ENCODE data around the gene AK3.

Gene AK3

GRCh38 chr9:4746278-4747030 is 5.5 kb upstream of the AK3 start:
- DNase-seq (ENCODE audit: low spot score) = no peak

DNA sequence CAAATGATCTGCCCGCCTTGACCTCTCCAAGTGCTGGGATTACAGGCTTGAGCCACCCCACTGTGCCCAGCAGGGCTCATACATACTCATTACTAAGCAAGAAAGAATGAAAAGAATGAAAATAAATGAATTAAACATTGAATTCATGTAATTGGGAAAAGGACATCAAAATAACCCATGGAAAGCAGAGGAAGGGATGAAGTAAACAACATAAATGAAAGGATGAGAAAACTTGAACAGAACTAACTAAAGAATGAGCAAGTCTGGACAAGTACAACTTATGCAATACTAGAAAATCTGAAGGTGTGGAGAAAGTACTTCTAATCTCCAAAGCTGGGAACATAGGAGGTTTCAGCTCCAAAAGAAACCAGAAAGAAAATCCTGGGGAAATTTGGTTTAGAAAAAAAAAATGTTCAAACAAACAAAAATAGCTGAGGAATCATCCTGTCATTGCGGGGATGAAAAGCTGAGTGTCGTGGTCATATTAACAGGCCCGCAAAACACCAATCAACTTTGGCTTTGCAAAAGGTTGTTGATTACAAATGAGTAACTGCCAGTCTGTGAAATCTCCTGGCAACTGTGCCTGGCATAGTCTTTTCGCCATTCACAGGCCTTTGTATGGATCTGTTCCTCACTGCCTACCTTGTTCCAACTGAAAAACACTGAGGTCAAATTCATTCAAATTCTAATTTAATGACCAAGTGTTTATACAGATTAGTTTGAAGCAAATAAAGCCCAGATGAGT is 2.3 kb upstream of the AK3 start:
- DNase-seq (ENCODE audit: low spot score) = no peak

GRCh38 chr9:4742246-4742645 is 1.2 kb upstream of the AK3 start:
- peak; percentile 4 for DNase-seq (ENCODE audit: low spot score)

DNA sequence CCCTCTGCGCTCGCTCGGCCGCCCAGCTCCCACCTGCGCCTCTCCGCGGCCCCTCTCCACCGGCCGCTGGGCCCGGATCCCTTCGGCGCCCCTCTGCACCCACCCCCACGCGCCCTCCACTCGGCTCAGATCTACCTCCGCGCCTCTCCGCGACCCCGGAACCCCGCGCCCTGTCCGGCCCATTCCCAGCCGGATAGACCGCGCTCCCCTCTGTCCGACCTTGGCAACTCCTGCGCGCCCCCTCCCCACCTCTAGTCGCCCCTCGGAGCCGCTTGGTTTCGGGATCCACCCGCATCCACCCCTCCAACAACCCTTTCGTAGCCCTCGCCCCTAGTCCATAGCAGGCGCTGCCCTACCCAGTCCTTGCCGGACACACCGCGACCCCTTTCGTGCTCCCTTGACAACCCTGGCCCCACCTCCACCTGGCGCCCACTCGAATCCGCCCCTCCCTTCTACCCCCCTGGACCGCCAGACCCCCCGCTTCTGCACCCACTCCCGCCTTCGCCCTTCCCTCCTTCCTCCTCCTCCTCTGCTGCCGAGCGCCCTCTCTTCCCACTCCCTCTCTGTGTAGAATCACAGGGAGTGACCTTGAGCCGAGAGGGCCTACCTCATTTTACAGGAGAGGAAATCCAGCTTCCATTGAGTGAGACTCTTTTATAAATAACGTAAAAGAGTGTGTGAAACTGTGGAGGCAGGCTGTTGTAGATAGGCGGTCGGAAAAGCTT is 525 bp upstream of the AK3 start:
- peak; percentile 56 for DNase-seq (ENCODE audit: low spot score)

- peak; percentile 26 for DNase-seq (ENCODE audit: low spot score)
Measured at GRCh38 chr9:4740388-4740637, 689 bp downstream of the AK3 start.

GRCh38 chr9:4739587-4740387 is 1.2 kb downstream of the AK3 start:
- DNase-seq (ENCODE audit: low spot score) = no peak

- DNase-seq (ENCODE audit: low spot score) = no peak
Measured at GRCh38 chr9:4738866-4739586, 2.0 kb downstream of the AK3 start.

DNA sequence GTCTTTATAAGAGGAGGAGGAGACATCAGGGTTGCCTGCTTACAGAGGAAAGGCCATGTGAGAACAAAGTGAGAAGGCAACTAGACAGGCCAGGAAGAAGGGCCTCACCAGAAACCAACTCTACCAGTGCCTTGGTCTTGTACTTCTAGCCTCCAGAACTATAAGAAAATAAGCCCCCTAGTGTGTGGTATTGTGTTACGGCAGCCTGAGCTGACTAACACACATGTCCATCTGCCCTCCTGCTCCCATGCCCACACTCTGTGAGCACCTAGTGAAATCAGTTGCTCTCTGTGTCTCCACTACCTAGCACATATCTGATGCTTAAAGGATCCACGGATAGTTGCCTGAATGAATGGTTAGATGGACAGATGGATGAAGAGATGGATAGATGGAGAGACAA is 6.9 kb downstream of the AK3 start:
- DNase-seq (ENCODE audit: low spot score) = no peak

GRCh38 chr9:4732890-4733289 is 8.1 kb downstream of the AK3 start:
- DNase-seq (ENCODE audit: low spot score) = no peak

GRCh38 chr9:4727593-4727992 is 13.4 kb downstream of the AK3 start:
- no peak for DNase-seq (ENCODE audit: low spot score)

GRCh38 chr9:4725706-4726442 is 15.1 kb downstream of the AK3 start:
- no peak for DNase-seq (ENCODE audit: low spot score)

DNA sequence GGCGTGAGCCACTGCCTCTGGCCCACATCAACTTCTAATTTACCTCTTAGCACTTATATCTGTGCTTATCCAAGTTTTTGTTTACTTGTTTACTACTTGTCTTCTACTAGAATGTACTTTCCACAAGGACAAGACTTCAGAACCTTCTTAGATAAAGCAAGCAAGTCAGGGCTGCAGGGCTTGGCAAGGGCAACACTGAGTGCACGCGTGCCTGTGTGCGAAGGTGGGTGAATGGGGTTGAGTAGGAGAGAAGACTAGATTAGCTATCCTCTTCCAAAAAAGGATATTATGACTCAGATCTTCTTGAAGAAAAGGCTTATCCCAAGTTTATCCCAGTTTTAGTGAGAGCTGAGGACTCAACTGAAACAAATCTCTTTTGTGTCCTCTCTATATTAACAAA is 19.3 kb downstream of the AK3 start:
- DNase-seq (ENCODE audit: low spot score) = no peak

GRCh38 chr9:4718911-4719310 is 22.1 kb downstream of the AK3 start:
- DNase-seq (ENCODE audit: low spot score) = no peak

DNA sequence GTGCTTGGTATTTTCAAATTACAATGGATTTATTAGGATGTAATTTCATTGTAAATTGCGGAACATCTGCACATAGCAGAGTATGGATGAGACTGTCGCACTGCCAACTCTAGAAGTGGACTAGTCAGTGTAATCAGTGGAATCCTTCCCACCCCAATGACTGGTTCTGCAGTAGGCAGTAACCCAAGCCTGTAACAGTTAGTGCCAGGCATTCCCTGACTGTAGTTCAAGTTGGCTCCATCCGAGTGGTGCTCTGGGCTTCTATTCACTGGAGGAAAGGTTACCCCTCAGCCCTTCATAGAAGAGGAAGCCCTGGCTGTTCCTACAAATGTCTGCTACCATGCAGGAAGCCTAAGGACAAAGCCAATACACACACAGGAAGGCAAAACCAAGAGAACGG is 23.2 kb downstream of the AK3 start:
- peak; percentile 56 for DNase-seq (ENCODE audit: low spot score)

DNA sequence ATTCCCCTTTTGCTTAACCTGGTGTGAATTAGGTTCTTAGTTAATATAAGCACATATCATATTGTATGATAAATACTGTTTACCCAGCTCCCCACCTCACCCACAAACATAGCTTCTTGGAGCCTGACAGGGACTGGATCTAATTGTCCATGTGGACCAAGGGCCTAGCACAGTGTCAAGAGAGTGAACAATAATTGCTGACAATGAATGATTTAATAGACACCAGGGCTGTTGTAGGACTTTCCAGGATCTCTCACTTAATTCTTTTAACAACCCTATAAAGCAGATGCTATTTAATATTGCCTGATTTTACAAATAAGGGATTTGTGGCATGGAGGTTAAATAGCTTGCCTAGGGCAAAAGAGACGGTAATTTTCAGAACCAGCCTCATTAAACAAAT is 24.8 kb downstream of the AK3 start:
- no peak for DNase-seq (ENCODE audit: low spot score)

DNA sequence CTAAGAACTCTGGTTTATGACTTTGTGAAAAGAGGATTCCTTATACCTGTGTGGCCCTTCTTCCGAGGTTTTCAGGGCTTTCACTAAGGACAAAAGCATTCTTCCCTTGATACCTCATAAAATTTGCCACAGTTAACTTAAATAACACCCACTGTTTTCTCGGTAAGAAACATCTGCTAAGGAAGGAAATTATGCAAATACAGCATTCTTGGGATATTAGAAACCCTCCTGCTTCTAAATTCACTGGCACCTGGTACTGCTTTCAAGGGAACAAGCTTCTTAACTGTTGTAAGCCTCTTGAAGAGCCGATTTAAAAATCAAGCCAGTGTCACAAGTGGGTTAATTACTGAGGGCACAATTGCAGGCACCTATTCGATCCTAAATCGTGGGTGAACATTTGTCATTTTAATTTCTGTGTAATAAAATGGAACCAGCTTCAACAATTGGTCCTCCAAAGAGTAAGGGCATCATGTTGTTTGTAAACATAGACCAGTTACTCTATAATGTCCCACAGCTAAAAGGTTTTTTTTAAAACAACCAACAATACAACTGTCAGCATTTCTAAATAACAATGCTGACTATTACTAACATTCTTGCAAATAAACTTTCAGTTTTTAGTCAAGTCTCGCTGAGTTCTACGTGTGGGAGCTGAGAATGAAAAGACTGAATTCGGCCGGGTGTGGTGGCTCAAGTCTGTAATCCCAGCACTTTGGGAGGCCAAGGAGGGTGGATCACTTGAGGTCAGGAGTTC is 26.6 kb downstream of the AK3 start:
- no peak for DNase-seq (ENCODE audit: low spot score)

GRCh38 chr9:4713849-4714248 is 27.2 kb downstream of the AK3 start:
- no peak for DNase-seq (ENCODE audit: low spot score)

- DNase-seq (ENCODE audit: low spot score) = no peak
Measured at GRCh38 chr9:4709380-4709779, 31.6 kb downstream of the AK3 start.

GRCh38 chr9:4706971-4707622 is 33.9 kb downstream of the AK3 start:
- no peak for DNase-seq (ENCODE audit: low spot score)

DNA sequence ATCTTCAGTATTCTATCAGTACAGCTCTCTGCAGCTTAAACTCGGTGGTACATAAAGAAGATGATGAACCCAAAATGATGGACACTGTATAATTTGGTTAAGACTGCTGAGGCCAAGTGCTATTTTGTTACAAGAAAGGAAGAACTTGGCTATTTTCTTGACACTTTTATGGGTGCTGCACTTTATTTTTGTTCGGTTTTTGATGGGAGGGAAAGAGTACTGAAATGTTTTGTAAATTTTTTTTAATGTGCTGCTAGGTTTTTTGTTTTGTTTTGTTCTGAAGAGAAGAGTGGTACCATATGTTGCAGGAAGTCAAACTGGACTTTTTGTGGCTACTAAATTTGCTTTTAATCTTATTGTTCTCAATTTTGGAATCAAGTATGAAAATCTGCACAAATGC is 35.0 kb downstream of the AK3 start:
- no peak for DNase-seq (ENCODE audit: low spot score)
